ENCODE results near the gene SOCS1.

DNA sequence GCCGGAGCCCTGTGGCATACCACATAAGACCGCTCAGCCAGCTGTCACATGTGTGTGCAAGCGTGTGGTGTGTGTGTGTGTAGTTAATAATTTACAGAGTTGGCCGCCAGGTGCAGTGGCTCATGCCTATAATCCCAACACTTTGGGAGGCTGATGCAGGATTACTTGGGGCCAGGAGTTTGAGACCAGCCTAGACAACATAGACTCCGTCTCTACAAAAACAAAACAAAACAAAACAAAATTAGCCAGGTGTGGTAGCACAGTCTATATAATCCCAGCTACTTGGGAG, 20.4 kb downstream of the SOCS1 start:
- TF ChIP-seq, protein P1, sequence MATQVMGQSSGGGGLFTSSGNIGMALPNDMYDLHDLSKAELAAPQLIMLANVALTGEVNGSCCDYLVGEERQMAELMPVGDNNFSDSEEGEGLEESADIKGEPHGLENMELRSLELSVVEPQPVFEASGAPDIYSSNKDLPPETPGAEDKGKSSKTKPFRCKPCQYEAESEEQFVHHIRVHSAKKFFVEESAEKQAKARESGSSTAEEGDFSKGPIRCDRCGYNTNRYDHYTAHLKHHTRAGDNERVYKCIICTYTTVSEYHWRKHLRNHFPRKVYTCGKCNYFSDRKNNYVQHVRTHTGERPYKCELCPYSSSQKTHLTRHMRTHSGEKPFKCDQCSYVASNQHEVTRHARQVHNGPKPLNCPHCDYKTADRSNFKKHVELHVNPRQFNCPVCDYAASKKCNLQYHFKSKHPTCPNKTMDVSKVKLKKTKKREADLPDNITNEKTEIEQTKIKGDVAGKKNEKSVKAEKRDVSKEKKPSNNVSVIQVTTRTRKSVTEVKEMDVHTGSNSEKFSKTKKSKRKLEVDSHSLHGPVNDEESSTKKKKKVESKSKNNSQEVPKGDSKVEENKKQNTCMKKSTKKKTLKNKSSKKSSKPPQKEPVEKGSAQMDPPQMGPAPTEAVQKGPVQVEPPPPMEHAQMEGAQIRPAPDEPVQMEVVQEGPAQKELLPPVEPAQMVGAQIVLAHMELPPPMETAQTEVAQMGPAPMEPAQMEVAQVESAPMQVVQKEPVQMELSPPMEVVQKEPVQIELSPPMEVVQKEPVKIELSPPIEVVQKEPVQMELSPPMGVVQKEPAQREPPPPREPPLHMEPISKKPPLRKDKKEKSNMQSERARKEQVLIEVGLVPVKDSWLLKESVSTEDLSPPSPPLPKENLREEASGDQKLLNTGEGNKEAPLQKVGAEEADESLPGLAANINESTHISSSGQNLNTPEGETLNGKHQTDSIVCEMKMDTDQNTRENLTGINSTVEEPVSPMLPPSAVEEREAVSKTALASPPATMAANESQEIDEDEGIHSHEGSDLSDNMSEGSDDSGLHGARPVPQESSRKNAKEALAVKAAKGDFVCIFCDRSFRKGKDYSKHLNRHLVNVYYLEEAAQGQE (IDR thresholded peaks at IDR 0.05; ENCODE audit: insufficient read depth in 1 of 2, low read depth in 2 of 2, low read length in 2 of 2) = no peak
- TF ChIP-seq SIN3A (IDR thresholded peaks at IDR 0.05; ENCODE audit: borderline replicate concordance, insufficient read depth, low read length) (no peak), TAF1 (IDR thresholded peaks at IDR 0.05; ENCODE audit: borderline replicate concordance, insufficient read depth, low read length) (no peak)

Measured in PFSK-1 (cell line).